GM12801 (cell line): Measurements from ENCODE around the gene CAST.

ENCODE experiments used
- CTCF ChIP-seq: IDR thresholded peaks from one replicate; pipeline ENCODE4 v1.5.1; 2011; ENCODE audit warnings: control low read depth; ENCODE audit not compliant: insufficient read length; ENCODE audit errors: extremely low read depth

The CAST gene

DNA sequence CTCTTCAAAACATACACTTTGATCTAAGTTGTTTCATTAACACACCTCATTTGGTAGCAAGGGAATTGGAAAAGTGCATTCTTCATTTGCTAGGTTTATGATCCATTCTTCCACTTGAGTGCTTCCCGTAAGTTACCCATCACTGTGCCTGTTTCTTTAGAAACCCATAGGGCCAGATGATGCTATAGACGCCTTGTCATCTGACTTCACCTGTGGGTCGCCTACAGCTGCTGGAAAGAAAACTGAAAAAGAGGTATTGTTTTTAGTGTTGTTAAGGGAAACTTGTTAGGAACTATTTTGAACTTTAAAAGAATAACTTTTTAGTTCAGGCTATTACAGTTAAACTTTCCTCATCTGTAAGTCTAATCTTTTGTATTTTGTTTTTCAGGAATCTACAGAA lies 78.9 kb downstream of the CAST start:
- no peak for TF ChIP-seq CTCF

- TF ChIP-seq CTCF: no peak
Measured at GRCh38 chr5:96741891-96742309, 79.7 kb downstream of the CAST start.

DNA sequence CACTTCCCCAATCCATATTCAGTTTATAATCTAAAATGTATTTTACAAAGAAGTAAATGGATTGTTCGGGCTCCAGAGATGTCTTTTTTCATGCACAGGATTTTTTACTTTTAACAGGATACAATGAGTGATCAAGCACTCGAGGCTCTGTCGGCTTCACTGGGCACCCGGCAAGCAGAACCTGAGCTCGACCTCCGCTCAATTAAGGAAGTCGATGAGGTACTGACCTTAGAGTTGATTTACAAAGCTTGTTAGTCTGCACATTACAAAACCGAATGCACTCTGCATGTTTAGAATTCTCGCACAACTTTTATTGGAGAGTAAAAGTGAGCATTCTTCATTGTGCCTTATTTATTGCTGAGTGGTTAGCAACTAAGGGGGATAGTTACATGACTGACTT lies 80.4 kb downstream of the CAST start:
- TF ChIP-seq CTCF: no peak

DNA sequence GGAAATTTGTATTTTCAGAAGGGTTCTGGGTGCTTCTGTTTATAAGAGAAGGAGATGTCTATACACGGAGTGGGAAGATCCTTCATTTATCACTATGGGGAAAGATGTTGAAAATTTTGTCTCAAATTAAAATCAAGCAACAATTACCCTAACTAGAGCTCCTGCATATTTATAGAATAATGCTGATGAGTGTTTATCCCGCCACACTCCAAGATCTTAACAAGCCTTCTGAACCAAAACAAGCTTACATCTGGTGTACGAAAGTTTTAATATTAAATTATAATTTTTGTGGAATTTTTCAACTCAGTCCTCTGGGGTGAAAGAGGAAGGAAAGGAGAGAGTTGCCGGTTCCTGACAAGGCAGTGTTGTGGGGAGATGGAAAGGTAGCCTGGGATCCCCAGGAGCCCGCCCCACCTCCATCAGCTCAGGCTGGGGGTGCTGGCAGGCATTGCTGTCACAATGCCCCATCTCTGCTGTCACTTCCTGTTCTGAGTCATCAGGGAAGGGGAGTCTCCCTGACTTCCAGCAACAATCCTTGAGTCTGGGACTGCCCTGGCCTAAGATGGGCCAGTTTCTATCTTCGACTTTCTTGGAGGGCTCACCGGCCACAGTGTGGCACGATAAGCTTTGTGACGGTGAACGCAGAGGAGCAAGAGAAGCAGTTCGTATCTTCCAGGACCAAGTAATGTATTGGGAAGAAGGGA lies 81.0 kb downstream of the CAST start:
- TF ChIP-seq CTCF: no peak

- TF ChIP-seq CTCF: no peak
Measured at GRCh38 chr5:96743805-96744204, 81.6 kb downstream of the CAST start.

- no peak for TF ChIP-seq CTCF
Measured at GRCh38 chr5:96745025-96745424, 82.8 kb downstream of the CAST start.

- no peak for TF ChIP-seq CTCF
Measured at GRCh38 chr5:96745844-96746531, 83.8 kb downstream of the CAST start.
